OCI-LY3 (cell line): Measurements from ENCODE around the gene PARN.

Experiments
- H2AFZ ChIP-seq: fragments of 200-600, 300-600 bp; shearing (Covaris generic); 2 replicates; pipeline ENCODE4 v1.6.0; 2014; ENCODE audit warnings: antibody characterized with exemption, low read depth, low read length
- H3K27ac ChIP-seq: fragments of 200-600, 300-600 bp; sonication (generic); 2 replicates; pipeline ENCODE4 v1.5.1; 2014; ENCODE audit warnings: mild to moderate bottlenecking, low read length, moderate library complexity, mixed read lengths
- H3K27me3 ChIP-seq: fragments of 200-600, 300-600 bp; sonication (generic); 2 replicates; pipeline ENCODE4 v1.6.1; 2014; ENCODE audit warnings: low read depth, low read length, mixed read lengths
- H3K36me3 ChIP-seq: fragments of 200-600, 300-600 bp; sonication (generic); replicated peaks from 2 replicates; pipeline ENCODE3; 2014; ENCODE audit warnings: low read depth, low read length, mixed read lengths
- H3K4me1 ChIP-seq: fragments of 300-600, 200-600 bp; sonication (generic); 2 replicates; pipeline ENCODE4 v1.6.1; 2014; ENCODE audit warnings: low read length, mixed read lengths
- H3K4me2 ChIP-seq: fragments of 200-600, 300-600 bp; sonication (generic); 2 replicates; pipeline ENCODE4 v1.6.1; 2014; ENCODE audit warnings: low read length, mixed read lengths
- H3K4me3 ChIP-seq: fragments of 300-600, 200-600 bp; sonication (generic); 2 replicates; pipeline ENCODE4 v1.5.1; 2014; ENCODE audit warnings: antibody characterized with exemption, mild to moderate bottlenecking, low read length, moderate library complexity
- H3K79me2 ChIP-seq: fragments of 300-600, 200-600 bp; shearing (Covaris generic); 2 replicates; pipeline ENCODE4 v1.6.1; 2014; ENCODE audit warnings: mild to moderate bottlenecking, low read length, mixed read lengths
- H3K9ac ChIP-seq: fragments of 300-600, 200-600 bp; shearing (Covaris generic); 2 replicates; pipeline ENCODE4 v1.6.0; 2014; ENCODE audit warnings: mild to moderate bottlenecking, low read length, moderate library complexity
- H3K9me3 ChIP-seq: fragments of 200-600, 300-600 bp; shearing (Covaris generic); 2 replicates; pipeline ENCODE4 v1.6.1; 2014; ENCODE audit warnings: low read length, mixed read lengths; ENCODE audit not compliant: insufficient read depth
- H4K20me1 ChIP-seq: fragments of 200-600, 300-600 bp; sonication (generic); 2 replicates; pipeline ENCODE4 v1.6.1; 2016; ENCODE audit warnings: low read length, mixed read lengths; ENCODE audit not compliant: insufficient read depth
- CTCF ChIP-seq: fragments of 200-600, 300-600 bp; sonication (generic); IDR thresholded peaks from 2 replicates; pipeline ENCODE4 v1.5.1; 2014; ENCODE audit warnings: antibody characterized with exemption, low read length, low read depth
- EZH2phosphoT487 ChIP-seq: fragments of 200-600 bp; shearing (Covaris generic); IDR thresholded peaks from 2 replicates; pipeline ENCODE4 v1.6.1; 2018; ENCODE audit warnings: antibody characterized with exemption, mixed run types, low read depth

Gene PARN

DNA sequence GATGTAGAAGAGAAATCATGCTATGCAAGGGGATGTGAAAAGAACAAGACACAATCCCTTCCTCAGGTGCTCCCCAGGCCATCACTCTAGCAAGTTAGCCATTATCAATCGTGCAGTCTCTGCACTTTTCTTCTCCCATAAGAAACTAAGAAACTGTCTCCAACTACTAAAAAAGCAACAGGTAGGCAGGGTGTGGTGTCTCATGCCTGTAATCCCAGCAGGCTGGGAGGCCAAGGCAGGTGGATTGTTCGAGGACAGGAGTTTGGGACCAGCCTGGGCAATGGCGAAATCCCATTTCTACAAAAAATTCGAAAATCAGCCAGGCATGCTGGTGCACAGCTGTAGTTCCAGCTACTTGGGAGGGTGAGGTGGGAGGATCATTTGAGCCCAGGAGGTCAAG lies 13.8 kb downstream of the PARN start:
- TF ChIP-seq EZH2phosphoT487 (no peak), CTCF (no peak)
- H3K4me3 ChIP-seq, result no peak overlapping the region
- no peaks in the 10 kb centered on the region for H3K9me3 ChIP-seq
- no peak overlapping the region for H3K27ac ChIP-seq
- no peak overlapping the region for H3K4me2 ChIP-seq
- H3K27me3 ChIP-seq, result no peaks in the 10 kb centered on the region
- H3K4me1 ChIP-seq, result no peaks in the 10 kb centered on the region
- H4K20me1 ChIP-seq, result no peaks in the 10 kb centered on the region
- peaks cover 31% of the 10 kb centered on the region for H3K36me3 ChIP-seq
- H3K9ac ChIP-seq, result no peak overlapping the region
- H3K79me2 ChIP-seq, result no peaks in the 10 kb centered on the region
- no peak overlapping the region for H2AFZ ChIP-seq

DNA sequence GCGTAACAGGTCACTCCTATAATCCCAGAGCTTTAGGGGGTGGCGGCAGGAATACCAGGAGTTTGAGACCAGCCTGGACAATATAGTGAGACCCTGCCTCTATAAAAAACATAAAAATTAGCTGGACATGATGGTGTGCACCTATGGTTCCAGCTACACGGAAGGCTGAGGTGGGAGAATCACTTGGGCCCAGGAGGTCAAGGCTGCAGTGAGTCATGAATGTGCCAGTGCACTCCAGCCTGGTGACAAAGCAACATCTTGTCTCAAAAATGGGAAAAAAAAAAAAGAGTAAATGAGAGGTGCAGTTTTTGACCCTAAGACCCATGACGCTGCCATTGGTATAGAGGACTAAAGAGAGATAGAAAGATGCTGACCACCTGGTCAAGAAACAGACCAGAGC lies 16.1 kb downstream of the PARN start:
- no peak overlapping the region for H3K4me3 ChIP-seq
- peaks cover 33% of the 10 kb centered on the region for H3K36me3 ChIP-seq
- H3K9ac ChIP-seq, result no peak overlapping the region
- H3K27ac ChIP-seq, result no peak overlapping the region
- H3K4me2 ChIP-seq, result no peak overlapping the region
- peaks cover under 1% of the 10 kb centered on the region; the same call in 1 of the 2 replicates for H4K20me1 ChIP-seq
- H3K27me3 ChIP-seq, result no peaks in the 10 kb centered on the region
- no peaks in the 10 kb centered on the region for H3K9me3 ChIP-seq
- no peak overlapping the region for H2AFZ ChIP-seq
- H3K4me1 ChIP-seq, result peaks cover 10% of the 10 kb centered on the region
- TF ChIP-seq EZH2phosphoT487, result no peak
- no peak for TF ChIP-seq CTCF
- no peaks in the 10 kb centered on the region for H3K79me2 ChIP-seq

GRCh38 chr16:14611660-14612059 lies 18.4 kb downstream of the PARN start:
- H3K9me3 ChIP-seq, result no peaks in the 10 kb centered on the region
- peaks cover 4% of the 10 kb centered on the region; the same call in 1 of the 2 replicates for H3K79me2 ChIP-seq
- H3K4me3 ChIP-seq, result no peak overlapping the region
- H3K27ac ChIP-seq, result no peak overlapping the region
- H3K36me3 ChIP-seq, result peaks cover 37% of the 10 kb centered on the region
- H3K9ac ChIP-seq, result no peak overlapping the region
- no peak overlapping the region for H2AFZ ChIP-seq
- TF ChIP-seq EZH2phosphoT487, result no peak
- no peak for TF ChIP-seq CTCF
- no peaks in the 10 kb centered on the region for H3K27me3 ChIP-seq
- H4K20me1 ChIP-seq, result peaks cover 6% of the 10 kb centered on the region; the same call in 1 of the 2 replicates
- H3K4me2 ChIP-seq, result no peak overlapping the region
- peaks cover 33% of the 10 kb centered on the region for H3K4me1 ChIP-seq

DNA sequence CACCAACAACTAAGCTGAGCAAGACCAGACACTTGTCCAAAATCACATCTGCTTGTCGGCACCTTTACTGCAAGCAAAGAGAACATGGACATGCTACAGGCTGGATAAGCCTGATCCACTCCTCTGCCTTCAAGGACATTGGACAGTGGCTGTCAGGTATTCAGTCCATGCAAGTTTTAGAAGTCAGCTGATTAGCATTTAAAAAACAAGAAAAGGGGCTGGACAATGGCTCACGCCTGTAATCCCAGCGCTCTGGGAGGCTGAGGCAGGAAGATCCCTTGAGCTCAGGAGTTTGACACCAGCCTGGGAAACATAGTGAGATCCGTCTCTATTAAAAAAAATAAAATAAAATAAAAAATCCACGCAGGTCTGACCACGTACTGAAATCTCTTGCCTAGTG lies 20.3 kb downstream of the PARN start:
- H3K4me3 ChIP-seq, result no peak overlapping the region
- no peak overlapping the region for H3K9ac ChIP-seq
- H3K9me3 ChIP-seq, result no peaks in the 10 kb centered on the region
- H4K20me1 ChIP-seq, result peaks cover 6% of the 10 kb centered on the region; the same call in 1 of the 2 replicates
- H2AFZ ChIP-seq, result no peak overlapping the region
- H3K27me3 ChIP-seq, result no peaks in the 10 kb centered on the region
- H3K79me2 ChIP-seq, result peaks cover 4% of the 10 kb centered on the region; the same call in 1 of the 2 replicates
- H3K4me2 ChIP-seq, result peak overlapping the region; percentile 70
- no peak for TF ChIP-seq CTCF
- TF ChIP-seq EZH2phosphoT487, result no peak
- peaks cover 48% of the 10 kb centered on the region for H3K36me3 ChIP-seq
- peak overlapping the region; percentile 82; the same call in 1 of the 2 replicates for H3K27ac ChIP-seq
- H3K4me1 ChIP-seq, result peaks cover 44% of the 10 kb centered on the region
